ENCODE measurements around the gene WSB2. TPM values are rescaled to one million over a fixed set of nuclear protein-coding genes. Genes with fewer than 3 reads are reported as not detected.

WSB2 gene
- polyA plus RNA-seq, 1 donor from 2014 or later: 155 TPM

DNA sequence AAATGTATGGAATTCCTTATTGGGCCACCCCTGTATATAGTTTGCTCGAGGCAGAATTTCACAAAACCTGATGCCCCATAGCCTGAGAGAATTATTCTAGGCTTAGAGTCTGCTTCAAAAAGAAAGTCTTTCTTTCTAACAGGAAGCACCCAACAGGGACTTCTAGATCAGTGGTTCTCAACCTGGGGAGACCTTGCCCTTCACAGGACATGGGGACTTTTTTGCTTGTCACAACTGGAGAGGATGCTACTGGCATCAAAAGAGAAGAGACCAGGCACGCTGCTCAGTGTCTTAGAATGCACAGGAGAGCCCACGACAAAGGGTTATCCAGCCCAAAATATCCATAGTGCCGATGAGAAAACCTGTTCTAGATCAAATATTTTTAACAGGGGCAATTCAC is 18.9 kb downstream of the WSB2 start:
- Histone ChIP-seq H3K4me2 (ENCODE audit: low read length) (no peak overlapping the region), H3F3A (ENCODE audit: insufficient read depth, low read length, poor library complexity, severe bottlenecking) (no peaks in the 10 kb centered on the region), H4K20me1 (ENCODE audit: insufficient read depth) (no peaks in the 10 kb centered on the region), H3K27ac (ENCODE audit: low read length) (no peak overlapping the region), H3K9me3 (ENCODE audit: low read length) (no peaks in the 10 kb centered on the region), H3K4me3 (ENCODE audit: low read length) (no peak overlapping the region), H3K9ac (ENCODE audit: low read length) (no peak overlapping the region), H2AFZ (ENCODE audit: low read depth, low read length) (no peak overlapping the region), H3K9me2 (ENCODE audit: insufficient read depth, low read length) (no peaks in the 10 kb centered on the region), H3K27me3 (ENCODE audit: insufficient read depth, low read depth, low read length) (no peaks in the 10 kb centered on the region), H3K36me3 (ENCODE audit: insufficient read depth, low read length) (no peaks in the 10 kb centered on the region), H3K79me2 (replicated peaks; ENCODE audit: insufficient read depth, low read length) (no peaks in the 10 kb centered on the region)
- TF ChIP-seq MXI1 (conservative IDR thresholded peaks at IDR 0.05; ENCODE audit: poor library complexity, severe bottlenecking): no peak
- TF ChIP-seq SMC3 (conservative IDR thresholded peaks at IDR 0.05; ENCODE audit: poor library complexity): no peak
- TF ChIP-seq EP300 (conservative IDR thresholded peaks at IDR 0.05; ENCODE audit: poor library complexity, severe bottlenecking): no peak
- no peak for TF ChIP-seq EZH2 (IDR thresholded peaks at IDR 0.05; ENCODE audit: borderline replicate concordance, insufficient read depth, low read length, poor library complexity, severe bottlenecking)
- no peak for TF ChIP-seq POLR2AphosphoS5 (IDR thresholded peaks at IDR 0.05)

DNA sequence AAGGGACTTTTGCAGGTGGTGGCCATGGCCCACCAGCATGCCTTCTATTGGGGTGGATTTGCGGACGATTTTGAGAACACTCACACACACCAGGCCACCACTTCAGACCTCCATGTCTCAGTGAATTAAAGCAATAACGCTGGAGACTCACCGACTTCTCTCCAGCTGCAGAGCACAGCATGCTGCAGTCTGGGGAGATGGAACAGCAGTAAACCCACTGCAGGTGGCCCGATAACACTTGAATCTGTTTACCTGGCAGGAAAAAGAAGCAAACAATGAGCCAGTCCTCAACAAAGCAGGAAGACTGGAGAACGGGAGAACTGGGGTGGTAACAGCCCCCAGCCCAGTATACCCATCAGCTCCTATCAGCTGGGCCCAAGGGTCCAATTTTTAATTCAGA is 22.8 kb downstream of the WSB2 start:
- H3K4me2 ChIP-seq (ENCODE audit: low read length): no peak overlapping the region
- H3K27ac ChIP-seq (ENCODE audit: low read length): no peak overlapping the region
- no peak overlapping the region for H3K9ac ChIP-seq (ENCODE audit: low read length)
- H3F3A ChIP-seq (ENCODE audit: insufficient read depth, low read length, poor library complexity, severe bottlenecking): no peaks in the 10 kb centered on the region
- no peaks in the 10 kb centered on the region for H3K9me3 ChIP-seq (ENCODE audit: low read length)
- H3K36me3 ChIP-seq (ENCODE audit: insufficient read depth, low read length): peaks cover 6% of the 10 kb centered on the region
- H3K4me3 ChIP-seq (ENCODE audit: low read length): no peak overlapping the region
- H3K79me2 ChIP-seq (replicated peaks; ENCODE audit: insufficient read depth, low read length): no peaks in the 10 kb centered on the region
- H2AFZ ChIP-seq (ENCODE audit: low read depth, low read length): no peak overlapping the region
- H4K20me1 ChIP-seq (ENCODE audit: insufficient read depth): no peaks in the 10 kb centered on the region
- no peaks in the 10 kb centered on the region for H3K9me2 ChIP-seq (ENCODE audit: insufficient read depth, low read length)
- no peaks in the 10 kb centered on the region for H3K27me3 ChIP-seq (ENCODE audit: insufficient read depth, low read depth, low read length)
- TF ChIP-seq CTCF (IDR thresholded peaks at IDR 0.05; ENCODE audit: poor library complexity, severe bottlenecking): no peak
- TF ChIP-seq TAF1 (IDR thresholded peaks at IDR 0.05; ENCODE audit: low read depth): no peak
- no peak for TF ChIP-seq SMC3 (conservative IDR thresholded peaks at IDR 0.05; ENCODE audit: poor library complexity)
- no peak for TF ChIP-seq MXI1 (conservative IDR thresholded peaks at IDR 0.05; ENCODE audit: poor library complexity, severe bottlenecking)
- TF ChIP-seq POLR2AphosphoS5 (IDR thresholded peaks at IDR 0.05): no peak

DNA sequence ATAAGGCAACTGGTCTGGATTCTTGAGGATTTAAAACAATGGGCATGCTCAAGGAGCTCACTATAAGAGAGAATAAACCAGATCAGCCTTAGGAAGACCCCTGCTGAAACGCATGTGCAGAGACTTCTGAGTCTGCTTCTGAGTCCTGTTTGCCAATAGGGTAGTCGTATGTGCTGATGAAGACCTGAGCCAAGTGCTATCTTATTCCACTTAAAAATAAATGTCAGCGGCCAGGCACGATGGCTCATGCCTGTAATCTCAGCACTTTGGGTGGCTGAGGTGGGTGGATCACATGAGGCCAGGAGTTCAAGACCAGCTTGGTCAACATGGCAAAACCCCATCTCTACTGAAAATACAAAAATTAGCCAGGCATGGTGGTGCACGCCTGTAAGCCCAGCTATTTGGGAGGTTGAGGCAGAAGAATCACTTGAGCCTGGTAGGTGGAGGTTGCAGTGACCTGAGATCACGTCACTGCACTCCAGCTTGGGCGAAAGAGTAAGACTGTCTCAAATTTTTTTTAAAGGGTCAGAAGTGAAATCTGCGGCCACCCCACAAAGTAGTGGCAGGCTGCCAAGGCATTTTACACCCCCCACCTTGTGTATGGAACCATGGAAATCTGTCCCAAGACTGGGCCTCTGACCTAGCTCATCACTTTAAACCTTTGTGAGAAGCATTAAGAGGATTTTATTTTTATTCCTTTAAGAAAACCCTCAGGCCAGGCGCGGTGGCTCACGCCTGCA is 24.1 kb downstream of the WSB2 start:
- Histone ChIP-seq H3K27ac (ENCODE audit: low read length) (no peak overlapping the region), H3K79me2 (replicated peaks; ENCODE audit: insufficient read depth, low read length) (no peaks in the 10 kb centered on the region), H3K36me3 (ENCODE audit: insufficient read depth, low read length) (peaks cover 6% of the 10 kb centered on the region), H3K9ac (ENCODE audit: low read length) (no peak overlapping the region), H3K4me2 (ENCODE audit: low read length) (no peak overlapping the region), H3K4me3 (ENCODE audit: low read length) (no peak overlapping the region), H4K20me1 (ENCODE audit: insufficient read depth) (no peaks in the 10 kb centered on the region), H2AFZ (ENCODE audit: low read depth, low read length) (no peak overlapping the region), H3F3A (ENCODE audit: insufficient read depth, low read length, poor library complexity, severe bottlenecking) (no peaks in the 10 kb centered on the region), H3K27me3 (ENCODE audit: insufficient read depth, low read depth, low read length) (no peaks in the 10 kb centered on the region), H3K9me2 (ENCODE audit: insufficient read depth, low read length) (no peaks in the 10 kb centered on the region), H3K9me3 (ENCODE audit: low read length) (no peaks in the 10 kb centered on the region)
- no peak for TF ChIP-seq MXI1 (conservative IDR thresholded peaks at IDR 0.05; ENCODE audit: poor library complexity, severe bottlenecking)
- TF ChIP-seq CTCF (IDR thresholded peaks at IDR 0.05; ENCODE audit: poor library complexity, severe bottlenecking): no peak
- no peak for TF ChIP-seq EP300 (conservative IDR thresholded peaks at IDR 0.05; ENCODE audit: poor library complexity, severe bottlenecking)
- TF ChIP-seq RAD21 (conservative IDR thresholded peaks at IDR 0.05): no peak
- TF ChIP-seq TAF1 (IDR thresholded peaks at IDR 0.05; ENCODE audit: low read depth): no peak
- no peak for TF ChIP-seq EZH2 (IDR thresholded peaks at IDR 0.05; ENCODE audit: borderline replicate concordance, insufficient read depth, low read length, poor library complexity, severe bottlenecking)
- no peak for TF ChIP-seq POLR2AphosphoS5 (IDR thresholded peaks at IDR 0.05)
- TF ChIP-seq, protein P1, sequence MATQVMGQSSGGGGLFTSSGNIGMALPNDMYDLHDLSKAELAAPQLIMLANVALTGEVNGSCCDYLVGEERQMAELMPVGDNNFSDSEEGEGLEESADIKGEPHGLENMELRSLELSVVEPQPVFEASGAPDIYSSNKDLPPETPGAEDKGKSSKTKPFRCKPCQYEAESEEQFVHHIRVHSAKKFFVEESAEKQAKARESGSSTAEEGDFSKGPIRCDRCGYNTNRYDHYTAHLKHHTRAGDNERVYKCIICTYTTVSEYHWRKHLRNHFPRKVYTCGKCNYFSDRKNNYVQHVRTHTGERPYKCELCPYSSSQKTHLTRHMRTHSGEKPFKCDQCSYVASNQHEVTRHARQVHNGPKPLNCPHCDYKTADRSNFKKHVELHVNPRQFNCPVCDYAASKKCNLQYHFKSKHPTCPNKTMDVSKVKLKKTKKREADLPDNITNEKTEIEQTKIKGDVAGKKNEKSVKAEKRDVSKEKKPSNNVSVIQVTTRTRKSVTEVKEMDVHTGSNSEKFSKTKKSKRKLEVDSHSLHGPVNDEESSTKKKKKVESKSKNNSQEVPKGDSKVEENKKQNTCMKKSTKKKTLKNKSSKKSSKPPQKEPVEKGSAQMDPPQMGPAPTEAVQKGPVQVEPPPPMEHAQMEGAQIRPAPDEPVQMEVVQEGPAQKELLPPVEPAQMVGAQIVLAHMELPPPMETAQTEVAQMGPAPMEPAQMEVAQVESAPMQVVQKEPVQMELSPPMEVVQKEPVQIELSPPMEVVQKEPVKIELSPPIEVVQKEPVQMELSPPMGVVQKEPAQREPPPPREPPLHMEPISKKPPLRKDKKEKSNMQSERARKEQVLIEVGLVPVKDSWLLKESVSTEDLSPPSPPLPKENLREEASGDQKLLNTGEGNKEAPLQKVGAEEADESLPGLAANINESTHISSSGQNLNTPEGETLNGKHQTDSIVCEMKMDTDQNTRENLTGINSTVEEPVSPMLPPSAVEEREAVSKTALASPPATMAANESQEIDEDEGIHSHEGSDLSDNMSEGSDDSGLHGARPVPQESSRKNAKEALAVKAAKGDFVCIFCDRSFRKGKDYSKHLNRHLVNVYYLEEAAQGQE (IDR thresholded peaks at IDR 0.05; ENCODE audit: borderline replicate concordance): no peak
- no peak for TF ChIP-seq SMC3 (conservative IDR thresholded peaks at IDR 0.05; ENCODE audit: poor library complexity)
